ENCODE data around the gene LILRA5.
"Not testable (repeated sequence)": the region's sequence is repeated elsewhere in the genome, so short reads cannot be mapped to it uniquely, and the experiment has no call there.

DNA sequence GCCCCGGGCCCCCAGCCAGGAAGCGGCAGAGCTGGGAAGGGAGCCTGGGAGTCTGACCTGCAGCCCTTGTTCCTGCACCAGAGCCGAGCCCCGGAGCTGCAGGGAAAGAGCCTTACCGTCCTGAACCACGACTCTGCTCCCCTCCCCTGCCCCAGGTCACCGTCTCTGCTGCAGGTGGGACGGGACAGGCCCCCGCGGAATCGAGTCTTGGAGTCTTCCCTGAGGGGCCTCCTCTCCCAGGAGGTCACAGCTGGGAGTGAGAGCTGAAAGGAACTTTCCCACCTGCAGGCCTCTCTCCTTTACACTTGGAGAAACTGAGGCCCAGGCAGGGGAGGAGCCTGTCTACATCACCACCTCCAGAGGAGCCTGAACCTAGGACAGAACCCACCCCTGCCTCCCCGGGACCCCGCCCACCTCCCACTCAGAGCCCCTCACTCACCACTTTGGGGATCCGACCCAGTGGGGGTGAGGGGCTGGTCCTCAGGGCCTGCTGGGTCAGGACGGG is 35.8 kb downstream of the LILRA5 start:
- TF ChIP-seq, protein P1, sequence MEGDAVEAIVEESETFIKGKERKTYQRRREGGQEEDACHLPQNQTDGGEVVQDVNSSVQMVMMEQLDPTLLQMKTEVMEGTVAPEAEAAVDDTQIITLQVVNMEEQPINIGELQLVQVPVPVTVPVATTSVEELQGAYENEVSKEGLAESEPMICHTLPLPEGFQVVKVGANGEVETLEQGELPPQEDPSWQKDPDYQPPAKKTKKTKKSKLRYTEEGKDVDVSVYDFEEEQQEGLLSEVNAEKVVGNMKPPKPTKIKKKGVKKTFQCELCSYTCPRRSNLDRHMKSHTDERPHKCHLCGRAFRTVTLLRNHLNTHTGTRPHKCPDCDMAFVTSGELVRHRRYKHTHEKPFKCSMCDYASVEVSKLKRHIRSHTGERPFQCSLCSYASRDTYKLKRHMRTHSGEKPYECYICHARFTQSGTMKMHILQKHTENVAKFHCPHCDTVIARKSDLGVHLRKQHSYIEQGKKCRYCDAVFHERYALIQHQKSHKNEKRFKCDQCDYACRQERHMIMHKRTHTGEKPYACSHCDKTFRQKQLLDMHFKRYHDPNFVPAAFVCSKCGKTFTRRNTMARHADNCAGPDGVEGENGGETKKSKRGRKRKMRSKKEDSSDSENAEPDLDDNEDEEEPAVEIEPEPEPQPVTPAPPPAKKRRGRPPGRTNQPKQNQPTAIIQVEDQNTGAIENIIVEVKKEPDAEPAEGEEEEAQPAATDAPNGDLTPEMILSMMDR (IDR thresholded peaks at IDR 0.05): not testable (repeated sequence)
- not testable (repeated sequence) for TF ChIP-seq POLR2AphosphoS5 (IDR thresholded peaks at IDR 0.05)
